ENCODE measurements around the gene GRAMD1A.

- TF ChIP-seq CTCF (IDR thresholded peaks at IDR 0.05): no peak
- no peak for TF ChIP-seq POLR2A (IDR thresholded peaks at IDR 0.05)
Observed at GRCh38 chr19:34983786-34984185, 16.3 kb upstream of the GRAMD1A start.

Data from body of pancreas (tissue), 4 donors.